Measurements from ENCODE around the gene CLASP1.

Gene CLASP1

GRCh38 chr2:121417826-121418225 lies 231.4 kb downstream of the CLASP1 start:
- TF ChIP-seq, protein P1, sequence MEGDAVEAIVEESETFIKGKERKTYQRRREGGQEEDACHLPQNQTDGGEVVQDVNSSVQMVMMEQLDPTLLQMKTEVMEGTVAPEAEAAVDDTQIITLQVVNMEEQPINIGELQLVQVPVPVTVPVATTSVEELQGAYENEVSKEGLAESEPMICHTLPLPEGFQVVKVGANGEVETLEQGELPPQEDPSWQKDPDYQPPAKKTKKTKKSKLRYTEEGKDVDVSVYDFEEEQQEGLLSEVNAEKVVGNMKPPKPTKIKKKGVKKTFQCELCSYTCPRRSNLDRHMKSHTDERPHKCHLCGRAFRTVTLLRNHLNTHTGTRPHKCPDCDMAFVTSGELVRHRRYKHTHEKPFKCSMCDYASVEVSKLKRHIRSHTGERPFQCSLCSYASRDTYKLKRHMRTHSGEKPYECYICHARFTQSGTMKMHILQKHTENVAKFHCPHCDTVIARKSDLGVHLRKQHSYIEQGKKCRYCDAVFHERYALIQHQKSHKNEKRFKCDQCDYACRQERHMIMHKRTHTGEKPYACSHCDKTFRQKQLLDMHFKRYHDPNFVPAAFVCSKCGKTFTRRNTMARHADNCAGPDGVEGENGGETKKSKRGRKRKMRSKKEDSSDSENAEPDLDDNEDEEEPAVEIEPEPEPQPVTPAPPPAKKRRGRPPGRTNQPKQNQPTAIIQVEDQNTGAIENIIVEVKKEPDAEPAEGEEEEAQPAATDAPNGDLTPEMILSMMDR (IDR thresholded peaks at IDR 0.05; ENCODE audit: extremely low read depth, insufficient read depth, missing control alignments) = no peak
- DNase-seq (ENCODE audit: low spot score) = no peak
- in situ Hi-C loops (cut with MboI; ENCODE audit: low pct_unique_long_range_greater_than_20kb, low sequenced_read_pairs, unreplicated experiment) = no loop called here

DNA sequence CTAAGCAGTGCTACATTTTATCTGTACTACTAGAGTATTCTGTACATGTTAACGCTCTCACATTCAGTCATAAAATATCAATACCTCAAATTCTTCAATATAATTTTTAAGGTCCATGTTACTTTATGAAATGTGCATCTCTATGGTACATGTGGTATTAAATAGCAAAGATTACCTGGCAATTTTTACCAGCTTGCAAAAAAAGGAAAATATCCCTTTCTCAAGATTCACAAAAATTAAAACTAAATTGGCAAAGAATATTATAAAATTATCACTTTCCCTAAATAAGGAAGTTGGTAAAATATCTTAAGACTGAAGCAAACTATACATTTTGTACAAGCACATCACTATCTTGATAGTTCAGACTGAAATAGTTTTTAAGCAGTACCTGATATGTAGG lies 233.5 kb downstream of the CLASP1 start:
- no peak for DNase-seq (ENCODE audit: low spot score)

GRCh38 chr2:121412349-121412748 lies 236.9 kb downstream of the CLASP1 start:
- TF ChIP-seq, protein P1 (IDR thresholded peaks at IDR 0.05; ENCODE audit: extremely low read depth, insufficient read depth, missing control alignments) = no peak
- no peak for DNase-seq (ENCODE audit: low spot score)
- in situ Hi-C loops (cut with MboI; ENCODE audit: low pct_unique_long_range_greater_than_20kb, low sequenced_read_pairs, unreplicated experiment) = no loop called here

More for the DNA sequence above, 233.5 kb downstream of the CLASP1 start:
- in situ Hi-C loops (cut with MboI; ENCODE audit: low pct_unique_long_range_greater_than_20kb, low sequenced_read_pairs, unreplicated experiment) = no loop called here
- TF ChIP-seq, protein P1 (IDR thresholded peaks at IDR 0.05; ENCODE audit: extremely low read depth, insufficient read depth, missing control alignments) = no peak

GRCh38 chr2:121409966-121410365 lies 239.3 kb downstream of the CLASP1 start:
- no peak for DNase-seq (ENCODE audit: low spot score)
- TF ChIP-seq, protein P1 (IDR thresholded peaks at IDR 0.05; ENCODE audit: extremely low read depth, insufficient read depth, missing control alignments) = no peak
- in situ Hi-C loops (cut with MboI; ENCODE audit: low pct_unique_long_range_greater_than_20kb, low sequenced_read_pairs, unreplicated experiment) = no loop called here

GRCh38 chr2:121409388-121409787 lies 239.9 kb downstream of the CLASP1 start:
- in situ Hi-C loops (cut with MboI; ENCODE audit: low pct_unique_long_range_greater_than_20kb, low sequenced_read_pairs, unreplicated experiment) = no loop called here
- DNase-seq (ENCODE audit: low spot score) = no peak
- TF ChIP-seq, protein P1 (IDR thresholded peaks at IDR 0.05; ENCODE audit: extremely low read depth, insufficient read depth, missing control alignments) = no peak

GRCh38 chr2:121408641-121409040 lies 240.6 kb downstream of the CLASP1 start:
- DNase-seq (ENCODE audit: low spot score) = no peak
- TF ChIP-seq, protein P1 (IDR thresholded peaks at IDR 0.05; ENCODE audit: extremely low read depth, insufficient read depth, missing control alignments) = no peak
- in situ Hi-C loops (cut with MboI; ENCODE audit: low pct_unique_long_range_greater_than_20kb, low sequenced_read_pairs, unreplicated experiment) = no loop called here

GRCh38 chr2:121405233-121405632 lies 244.0 kb downstream of the CLASP1 start:
- in situ Hi-C loops (cut with MboI; ENCODE audit: low pct_unique_long_range_greater_than_20kb, low sequenced_read_pairs, unreplicated experiment) = no loop called here
- TF ChIP-seq, protein P1 (IDR thresholded peaks at IDR 0.05; ENCODE audit: extremely low read depth, insufficient read depth, missing control alignments) = no peak
- no peak for DNase-seq (ENCODE audit: low spot score)
